ENCODE measurements around the gene CXCL12. TPM values are rescaled to one million over a fixed set of nuclear protein-coding genes. Genes with fewer than 3 reads are reported as not detected.

Gene CXCL12
- total RNA-seq, 2 donors from 2014 or later = 0.91 to 13.5 TPM

DNA sequence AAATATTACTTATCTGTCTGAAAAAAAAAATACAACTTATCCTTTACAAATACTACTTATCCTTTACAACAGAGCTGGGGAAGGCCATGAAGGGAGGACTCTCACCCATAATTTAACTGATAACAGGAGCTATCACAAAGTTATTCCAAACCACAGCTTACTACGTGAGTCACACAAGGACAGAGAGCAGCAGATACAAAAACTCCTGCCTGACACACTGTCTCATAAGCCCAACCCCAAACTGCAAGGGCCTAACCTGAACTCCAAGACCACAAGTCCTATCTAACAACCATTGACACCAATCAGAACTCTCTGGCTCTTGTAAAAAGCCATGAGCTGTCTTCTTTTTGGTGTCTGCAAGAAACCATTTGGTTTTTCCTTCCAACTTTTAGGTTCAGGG lies 28.5 kb upstream of the CXCL12 start:
- Mint-ChIP-seq H3K36me3 (ENCODE audit: low read depth) (peaks cover 2% of the 10 kb centered on the region), H3K27me3 (ENCODE audit: insufficient read depth) (no peaks in the 10 kb centered on the region), H3K27ac (no peak overlapping the region), H3K4me1 (no peaks in the 10 kb centered on the region), H3K9me3 (peaks cover 33% of the 10 kb centered on the region), H3K4me3 (no peak overlapping the region)
- H3K4me3 ChIP-seq (ENCODE audit: low read length) = no peak overlapping the region
- no peak overlapping the region for H3K27ac ChIP-seq (ENCODE audit: low read depth, low read length)
- peaks cover 16% of the 10 kb centered on the region for H3K9me3 ChIP-seq (ENCODE audit: control insufficient read depth, low read length)
- H3K4me1 ChIP-seq (ENCODE audit: control insufficient read depth, insufficient read depth, low read length) = no peaks in the 10 kb centered on the region
- no peaks in the 10 kb centered on the region for H3K36me3 ChIP-seq (ENCODE audit: control insufficient read depth, insufficient read depth, low read length)
- no peak overlapping the region for H3K9ac ChIP-seq (ENCODE audit: extremely low read depth, low read length, poor library complexity, severe bottlenecking)
- H3K27me3 ChIP-seq (ENCODE audit: control insufficient read depth, insufficient read depth, low read length, poor library complexity, severe bottlenecking) = no peaks in the 10 kb centered on the region
- WGBS, 2 experiments (ENCODE audit: insufficient coverage in 1 of 2, insufficient read length in 1 of 2) = 96% methylated on average over 1 of the region's 1 CpG; no CpG with 5 or more reads in 1 of the 2 experiments
- DNase-seq = no peak
- TF ChIP-seq, protein P1, sequence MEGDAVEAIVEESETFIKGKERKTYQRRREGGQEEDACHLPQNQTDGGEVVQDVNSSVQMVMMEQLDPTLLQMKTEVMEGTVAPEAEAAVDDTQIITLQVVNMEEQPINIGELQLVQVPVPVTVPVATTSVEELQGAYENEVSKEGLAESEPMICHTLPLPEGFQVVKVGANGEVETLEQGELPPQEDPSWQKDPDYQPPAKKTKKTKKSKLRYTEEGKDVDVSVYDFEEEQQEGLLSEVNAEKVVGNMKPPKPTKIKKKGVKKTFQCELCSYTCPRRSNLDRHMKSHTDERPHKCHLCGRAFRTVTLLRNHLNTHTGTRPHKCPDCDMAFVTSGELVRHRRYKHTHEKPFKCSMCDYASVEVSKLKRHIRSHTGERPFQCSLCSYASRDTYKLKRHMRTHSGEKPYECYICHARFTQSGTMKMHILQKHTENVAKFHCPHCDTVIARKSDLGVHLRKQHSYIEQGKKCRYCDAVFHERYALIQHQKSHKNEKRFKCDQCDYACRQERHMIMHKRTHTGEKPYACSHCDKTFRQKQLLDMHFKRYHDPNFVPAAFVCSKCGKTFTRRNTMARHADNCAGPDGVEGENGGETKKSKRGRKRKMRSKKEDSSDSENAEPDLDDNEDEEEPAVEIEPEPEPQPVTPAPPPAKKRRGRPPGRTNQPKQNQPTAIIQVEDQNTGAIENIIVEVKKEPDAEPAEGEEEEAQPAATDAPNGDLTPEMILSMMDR (conservative IDR thresholded peaks at IDR 0.05) = no peak

DNA sequence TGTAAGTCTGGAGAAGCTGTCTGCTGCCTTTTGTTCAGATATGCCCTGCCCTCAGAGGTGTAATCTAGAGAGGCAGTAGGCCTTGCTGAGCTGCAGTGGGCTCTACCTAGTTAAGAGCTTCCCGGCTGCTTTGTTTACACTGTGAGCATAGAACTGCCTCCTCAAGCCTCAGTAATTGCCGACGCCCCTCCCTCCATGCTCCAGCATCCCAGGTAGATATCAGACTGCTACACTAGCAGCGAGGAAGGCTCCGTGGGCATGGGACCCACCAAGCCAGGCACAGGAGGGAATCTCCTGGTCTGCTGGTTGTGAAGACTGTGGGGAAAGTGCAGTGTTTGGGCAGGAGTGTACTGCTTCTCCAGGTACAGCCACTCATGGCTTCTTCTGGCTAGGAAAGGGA lies 26.4 kb upstream of the CXCL12 start:
- Mint-ChIP-seq H3K4me3 (no peak overlapping the region), H3K27ac (no peak overlapping the region), H3K36me3 (ENCODE audit: low read depth) (peaks cover 2% of the 10 kb centered on the region), H3K4me1 (no peaks in the 10 kb centered on the region), H3K9me3 (peaks cover 37% of the 10 kb centered on the region), H3K27me3 (ENCODE audit: insufficient read depth) (no peaks in the 10 kb centered on the region)
- Histone ChIP-seq H3K9me3 (ENCODE audit: control insufficient read depth, low read length) (peaks cover 16% of the 10 kb centered on the region), H3K27ac (ENCODE audit: low read depth, low read length) (no peak overlapping the region), H3K36me3 (ENCODE audit: control insufficient read depth, insufficient read depth, low read length) (no peaks in the 10 kb centered on the region), H3K9ac (ENCODE audit: extremely low read depth, low read length, poor library complexity, severe bottlenecking) (no peak overlapping the region), H3K4me3 (ENCODE audit: low read length) (no peak overlapping the region), H3K4me1 (ENCODE audit: control insufficient read depth, insufficient read depth, low read length) (no peaks in the 10 kb centered on the region), H3K27me3 (ENCODE audit: control insufficient read depth, insufficient read depth, low read length, poor library complexity, severe bottlenecking) (no peaks in the 10 kb centered on the region)
- 86 to 92% methylated on average over 1 to 5 of the region's 5 CpGs for WGBS, 2 experiments (ENCODE audit: insufficient coverage in 1 of 2, insufficient read length in 1 of 2)
- peak; percentile 18 for DNase-seq
- TF ChIP-seq, protein P1 (conservative IDR thresholded peaks at IDR 0.05) = no peak

DNA sequence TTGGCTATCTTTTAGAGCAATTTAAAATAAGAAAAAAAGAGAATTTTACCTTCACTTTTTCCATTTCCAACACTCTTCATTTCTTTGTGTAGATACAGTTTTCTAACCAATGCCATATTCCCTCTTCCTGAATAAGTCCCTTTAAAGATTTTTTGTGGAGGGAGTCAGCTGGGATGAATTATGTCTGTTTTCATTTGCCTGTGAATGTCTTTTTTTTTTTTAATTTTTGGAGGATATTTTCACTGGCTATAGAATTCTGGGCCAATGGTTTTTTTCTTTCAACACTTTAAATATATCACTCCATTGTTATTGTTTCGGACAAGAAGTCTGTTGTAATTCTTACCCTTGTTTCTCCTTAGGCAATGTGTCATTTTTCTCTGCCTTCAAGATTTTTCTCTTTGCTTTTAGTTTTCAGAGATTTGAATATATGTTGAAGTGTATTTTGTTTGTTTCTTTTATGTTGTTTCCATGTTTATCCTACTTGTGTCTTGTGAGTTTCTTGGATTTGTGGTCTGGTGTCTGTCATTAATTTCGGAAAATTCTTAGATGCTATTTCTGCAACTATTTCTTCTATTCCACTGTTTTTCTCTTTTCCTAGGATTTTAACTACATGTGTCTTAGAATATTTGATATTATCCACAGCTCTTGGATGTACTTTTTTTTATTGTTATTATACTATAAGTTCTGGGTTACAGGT lies 20.0 kb upstream of the CXCL12 start:
- H3K4me3 Mint-ChIP-seq = no peak overlapping the region
- no peaks in the 10 kb centered on the region for H3K36me3 Mint-ChIP-seq (ENCODE audit: low read depth)
- H3K27me3 ChIP-seq (ENCODE audit: control insufficient read depth, insufficient read depth, low read length, poor library complexity, severe bottlenecking) = no peaks in the 10 kb centered on the region
- H3K27ac ChIP-seq (ENCODE audit: low read depth, low read length) = no peak overlapping the region
- H3K4me1 ChIP-seq (ENCODE audit: control insufficient read depth, insufficient read depth, low read length) = peaks cover under 1% of the 10 kb centered on the region
- H3K27me3 Mint-ChIP-seq (ENCODE audit: insufficient read depth) = peaks cover 4% of the 10 kb centered on the region
- DNase-seq = no peak
- H3K9ac ChIP-seq (ENCODE audit: extremely low read depth, low read length, poor library complexity, severe bottlenecking) = no peak overlapping the region
- H3K9me3 Mint-ChIP-seq = peaks cover 14% of the 10 kb centered on the region
- H3K27ac Mint-ChIP-seq = no peak overlapping the region
- 80 to 94% methylated on average over 1 of the region's 2 CpGs for WGBS, 2 experiments (ENCODE audit: insufficient coverage in 1 of 2, insufficient read length in 1 of 2)
- H3K9me3 ChIP-seq (ENCODE audit: control insufficient read depth, low read length) = peaks cover 6% of the 10 kb centered on the region
- H3K4me3 ChIP-seq (ENCODE audit: low read length) = no peak overlapping the region
- TF ChIP-seq, protein P1 (conservative IDR thresholded peaks at IDR 0.05) = no peak
- H3K36me3 ChIP-seq (ENCODE audit: control insufficient read depth, insufficient read depth, low read length) = no peaks in the 10 kb centered on the region
- H3K4me1 Mint-ChIP-seq = peaks cover 15% of the 10 kb centered on the region

Data from endodermal cell (in vitro differentiated cells).